ENCODE data around the gene STIM1. TPM values are rescaled to one million over a fixed set of nuclear protein-coding genes. Genes with fewer than 3 reads are reported as not detected.
A peak's percentile ranks its signal among the peaks of the same experiment; 100 is the strongest.

Gene STIM1
- total RNA-seq, 6 experiments from 2014 or later = 36.4 to 48.0 (median 40.5) TPM

DNA sequence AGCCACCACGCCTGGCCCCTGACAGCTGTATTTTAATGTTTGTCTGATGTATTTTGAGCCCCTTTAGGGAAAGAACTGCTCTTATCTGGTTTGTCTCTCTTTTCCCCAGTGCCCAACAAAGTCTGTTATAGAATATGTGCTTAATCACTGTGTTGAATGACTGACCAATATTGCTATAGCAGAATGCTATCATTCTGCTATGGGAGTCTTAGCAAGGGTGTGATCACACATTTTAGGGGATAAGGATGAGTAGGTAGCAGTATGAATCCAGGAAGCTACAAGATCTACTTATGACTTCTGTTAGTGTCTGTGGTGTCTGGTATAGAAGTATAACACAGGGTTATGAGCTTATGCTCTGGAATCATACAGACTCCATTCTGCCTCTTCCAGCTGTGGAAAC lies 121.6 kb downstream of the STIM1 start:
- Histone ChIP-seq H3K36me3 (no peaks in the 10 kb centered on the region), H3K4me3 (no peak overlapping the region), H3K9me3 (no peaks in the 10 kb centered on the region), H3K4me1 (no peaks in the 10 kb centered on the region), H3K27me3 (no peaks in the 10 kb centered on the region), H3K27ac (no peak overlapping the region)
- no peak for ATAC-seq
- TF ChIP-seq, protein P1, sequence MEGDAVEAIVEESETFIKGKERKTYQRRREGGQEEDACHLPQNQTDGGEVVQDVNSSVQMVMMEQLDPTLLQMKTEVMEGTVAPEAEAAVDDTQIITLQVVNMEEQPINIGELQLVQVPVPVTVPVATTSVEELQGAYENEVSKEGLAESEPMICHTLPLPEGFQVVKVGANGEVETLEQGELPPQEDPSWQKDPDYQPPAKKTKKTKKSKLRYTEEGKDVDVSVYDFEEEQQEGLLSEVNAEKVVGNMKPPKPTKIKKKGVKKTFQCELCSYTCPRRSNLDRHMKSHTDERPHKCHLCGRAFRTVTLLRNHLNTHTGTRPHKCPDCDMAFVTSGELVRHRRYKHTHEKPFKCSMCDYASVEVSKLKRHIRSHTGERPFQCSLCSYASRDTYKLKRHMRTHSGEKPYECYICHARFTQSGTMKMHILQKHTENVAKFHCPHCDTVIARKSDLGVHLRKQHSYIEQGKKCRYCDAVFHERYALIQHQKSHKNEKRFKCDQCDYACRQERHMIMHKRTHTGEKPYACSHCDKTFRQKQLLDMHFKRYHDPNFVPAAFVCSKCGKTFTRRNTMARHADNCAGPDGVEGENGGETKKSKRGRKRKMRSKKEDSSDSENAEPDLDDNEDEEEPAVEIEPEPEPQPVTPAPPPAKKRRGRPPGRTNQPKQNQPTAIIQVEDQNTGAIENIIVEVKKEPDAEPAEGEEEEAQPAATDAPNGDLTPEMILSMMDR (IDR thresholded peaks at IDR 0.05) = no peak
- no peak for TF ChIP-seq POLR2A (IDR thresholded peaks at IDR 0.05)
- WGBS (ENCODE audit: insufficient coverage, low coverage, low lambda C conversion rate, missing lambda C conversion rate) = 100% methylated on average over 1 of the region's 1 CpG
- DNase-seq = no peak
- intact Hi-C loops (cut with DNase I) = no loop called here

DNA sequence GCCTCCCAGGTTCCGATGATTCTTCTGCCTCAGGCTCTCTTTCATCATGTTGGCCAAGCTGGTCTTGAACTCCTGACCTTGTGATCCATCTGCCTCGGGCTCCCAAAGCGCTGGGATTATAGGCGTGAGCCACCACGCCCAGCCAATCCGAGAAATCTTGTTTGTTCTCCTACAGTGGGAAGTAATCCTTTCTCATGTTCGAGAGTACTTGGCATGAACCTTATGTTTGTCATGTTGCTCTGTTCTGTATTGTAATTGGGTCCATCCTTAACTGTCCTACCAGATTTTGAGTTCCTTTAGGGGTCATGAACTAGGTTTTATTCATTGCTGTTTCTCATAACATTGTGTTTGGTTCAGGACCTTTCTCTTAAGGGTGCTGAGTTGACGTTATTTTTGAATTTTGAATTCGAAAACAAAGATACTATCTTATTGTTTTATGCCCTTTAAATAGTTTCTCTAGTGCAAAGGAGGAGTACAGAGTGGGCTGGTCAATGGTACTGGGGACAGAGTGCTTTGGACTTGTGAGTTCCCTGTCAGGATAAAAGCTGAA lies 125.7 kb downstream of the STIM1 start:
- peak in 3 of 4 donors; percentile 21 to 43 (median 34) for ATAC-seq
- TF ChIP-seq, protein P1 (IDR thresholded peaks at IDR 0.05) = no peak
- no peak for TF ChIP-seq POLR2A (IDR thresholded peaks at IDR 0.05)
- Histone ChIP-seq H3K4me1 (peaks cover 0 to 3% (median 0%) of the 10 kb centered on the region in 4 donors), H3K27me3 (no peaks in the 10 kb centered on the region), H3K4me3 (no peak overlapping the region), H3K9me3 (no peaks in the 10 kb centered on the region), H3K27ac (no peak overlapping the region), H3K36me3 (no peaks in the 10 kb centered on the region)
- WGBS (ENCODE audit: insufficient coverage, low coverage, low lambda C conversion rate, missing lambda C conversion rate) = 56% methylated on average over 8 of the region's 9 CpGs
- DNase-seq = no peak
- intact Hi-C loops (cut with DNase I) = no loop called here

DNA sequence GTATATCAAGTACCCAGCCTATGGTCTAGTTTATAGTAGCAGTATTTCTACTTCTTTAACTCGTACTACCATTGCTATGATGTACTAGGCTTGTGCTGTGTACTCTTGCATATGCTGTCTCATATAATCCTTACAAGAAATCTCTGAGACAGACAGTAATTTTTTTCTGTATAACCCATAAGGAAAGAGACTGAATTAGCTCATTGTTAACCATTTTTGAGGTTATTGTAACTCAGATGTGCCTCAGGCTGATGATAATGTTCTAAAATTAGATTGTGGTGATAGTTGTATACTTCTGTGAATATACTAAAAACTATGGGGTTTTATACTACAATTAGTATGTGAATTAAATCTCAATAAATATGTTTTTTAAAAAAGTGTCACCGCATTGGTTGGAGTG lies 127.0 kb downstream of the STIM1 start:
- no peak for TF ChIP-seq POLR2A (IDR thresholded peaks at IDR 0.05)
- TF ChIP-seq, protein P1 (IDR thresholded peaks at IDR 0.05) = no peak
- WGBS (ENCODE audit: insufficient coverage, low coverage, low lambda C conversion rate, missing lambda C conversion rate) = 95% methylated on average over 2 of the region's 2 CpGs
- Histone ChIP-seq H3K4me1 (peaks cover 0 to 16% (median 2%) of the 10 kb centered on the region in 4 donors), H3K27me3 (no peaks in the 10 kb centered on the region), H3K9me3 (no peaks in the 10 kb centered on the region), H3K36me3 (no peaks in the 10 kb centered on the region), H3K27ac (no peak overlapping the region), H3K4me3 (no peak overlapping the region)
- ATAC-seq (no peak), DNase-seq (no peak)
- intact Hi-C loops (cut with DNase I) = no loop called here

DNA sequence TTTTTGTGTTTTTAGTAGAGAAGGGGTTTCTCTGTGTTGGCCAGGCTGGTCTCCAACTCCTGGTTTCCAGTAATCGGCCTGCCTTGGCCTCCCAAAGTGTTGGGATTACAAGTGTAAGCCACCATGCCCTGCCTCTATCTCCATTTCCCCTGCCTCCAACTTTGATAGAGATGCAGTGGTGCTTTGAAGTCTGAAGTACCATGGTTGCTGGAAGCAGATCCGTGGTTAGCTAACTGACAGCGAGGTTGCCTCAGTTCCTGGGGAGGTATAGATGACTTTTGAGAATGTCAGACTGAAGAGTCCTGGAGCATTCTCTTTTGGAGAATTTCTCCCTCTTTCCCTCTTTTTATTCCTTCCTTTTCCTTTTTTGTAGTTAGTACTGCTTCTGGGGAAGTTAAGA lies 127.6 kb downstream of the STIM1 start:
- intact Hi-C loops (cut with DNase I) = no loop called here
- peaks cover 0 to 22% (median 3%) of the 10 kb centered on the region in 4 donors for H3K4me1 ChIP-seq
- no peak for DNase-seq
- WGBS (ENCODE audit: insufficient coverage, low coverage, low lambda C conversion rate, missing lambda C conversion rate) = no CpG with 5 or more reads among the region's 3 CpGs
- no peaks in the 10 kb centered on the region for H3K27me3 ChIP-seq
- H3K36me3 ChIP-seq = no peaks in the 10 kb centered on the region
- TF ChIP-seq, protein P1 (IDR thresholded peaks at IDR 0.05) = no peak
- no peak for TF ChIP-seq POLR2A (IDR thresholded peaks at IDR 0.05)
- no peak overlapping the region for H3K27ac ChIP-seq
- no peaks in the 10 kb centered on the region for H3K9me3 ChIP-seq
- no peak for ATAC-seq
- no peak overlapping the region for H3K4me3 ChIP-seq

Measured in right lobe of liver (tissue), 6 donors.